Upper lobe of left lung (tissue), 6 donors: Measurements from ENCODE around the gene ATMIN. TPM values are rescaled to one million over a fixed set of nuclear protein-coding genes. Genes with fewer than 3 reads are reported as not detected.

ENCODE experiments used
- ATAC-seq, 2 donors: fragments of 200-7000 bp; cut with Tn5 transposase; one replicate each; pipeline ENCODE4 v1.9.1; 2022; ENCODE audit warnings: mild to moderate bottlenecking in 2 of 2, moderate library complexity in 2 of 2; ENCODE audit not compliant: low FRiP score in 2 of 2
- DNase-seq, 2 donors: peaks; one replicate each; pipeline ENCODE4 v3.0.0-alpha.2; 2019 to 2020
- H3K27ac ChIP-seq, 4 donors: fragments of 200-600 bp; sonication (generic); one replicate each; pipeline ENCODE4 v1.5.1; 2016 to 2019
- H3K27me3 ChIP-seq, 4 donors: fragments of 200-600 bp; sonication (generic); one replicate each; pipeline ENCODE4 v1.5.1; 2017 to 2019
- H3K36me3 ChIP-seq, 4 donors: fragments of 200-600 bp; sonication (generic); one replicate each; pipeline ENCODE4 v1.5.1; 2016 to 2019
- H3K4me1 ChIP-seq, 4 donors: fragments of 200-600 bp; sonication (generic); one replicate each; pipeline ENCODE4 v1.5.1; 2018 to 2019
- H3K4me3 ChIP-seq, 4 donors: fragments of 200-600 bp; sonication (generic); one replicate each; pipeline ENCODE4 v1.5.1; 2017 to 2019; ENCODE audit warnings: mild to moderate bottlenecking in 2 of 4, moderate library complexity in 1 of 4
- H3K9me3 ChIP-seq, 4 donors: fragments of 200-600 bp; sonication (generic); one replicate each; pipeline ENCODE4 v1.5.1; 2018 to 2019
- EP300 ChIP-seq, 4 donors: sonication (generic); formaldehyde crosslinking; IDR thresholded peaks; one replicate each; pipeline ENCODE4 v1.5.1; 2017; ENCODE audit warnings: antibody characterized with exemption in 4 of 4, control low read depth in 2 of 4
- POLR2A ChIP-seq, 4 donors: fragments of 450-650 bp; IDR thresholded peaks; one replicate each; pipeline ENCODE4 v1.5.1; 2016 to 2017; ENCODE audit warnings: antibody characterized with exemption in 4 of 4, mild to moderate bottlenecking in 2 of 4
- POLR2AphosphoS5 ChIP-seq, 2 donors: sonication (generic); formaldehyde crosslinking; IDR thresholded peaks; one replicate each; pipeline ENCODE4 v1.5.1; 2017; ENCODE audit warnings: antibody characterized with exemption in 2 of 2
- WGBS, 2 donors: methylation state at CpG; one replicate each; pipeline ENCODE4 v1.1.5; 2017 to 2018; 5-methylcytosine and 5-hydroxymethylcytosine counted together
- total RNA-seq, 6 donors: library from RNA; depleted of rRNA in 4 of 6; stranded (reverse); fragments of >200 nt in 4 of 6; gene quantifications; one replicate each; pipeline versions ENCODE4 v1.1.0 to v1.2.1, GENCODE V29; 2016 to 2021
- TF ChIP-seq, protein P1 (sequence below), 6 experiments: fragments of 450-650 bp in 4 of 6; fragments of 200-600 bp in 2 of 6; sonication (generic) in 2 of 6; IDR thresholded peaks; one replicate each; pipeline ENCODE4 v1.5.1; 2016 to 2019; ENCODE audit warnings: antibody characterized with exemption in 6 of 6
- donor health status: DM: no; HTN: no; CAD: no; lungs with moderate emphysema.
- donor health status: DM: no; HTN: yes; CAD: no; lungs with severe emphysema.

Gene ATMIN
- total RNA-seq, 6 donors from 2014 or later, result 8.9 to 30.7 (median 23.4) TPM

DNA sequence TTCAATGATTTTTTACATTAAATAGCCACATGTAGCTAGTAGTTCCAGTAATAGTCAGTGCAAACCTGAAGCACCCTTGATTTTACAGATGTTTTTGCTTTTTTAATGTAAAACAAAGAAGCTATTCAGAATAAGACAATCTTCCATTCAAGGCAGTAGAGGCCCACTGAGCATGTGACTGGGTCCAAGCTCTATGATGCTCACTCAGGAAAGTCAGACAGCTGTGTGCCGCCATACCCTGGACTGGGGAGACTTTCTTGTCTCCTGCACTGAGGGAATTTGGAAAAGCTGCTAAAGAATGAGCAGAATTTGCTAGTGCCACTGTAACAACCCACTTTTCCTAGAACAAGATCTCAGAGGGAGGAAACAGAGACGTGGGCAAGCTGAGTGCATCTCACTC lies 17.1 kb upstream of the ATMIN start:
- Histone ChIP-seq H3K4me3 (no peak overlapping the region), H3K9me3 (no peaks in the 10 kb centered on the region), H3K36me3 (peaks cover 0 to 50% (median 16%) of the 10 kb centered on the region in 4 donors), H3K27ac (no peak overlapping the region), H3K27me3 (no peaks in the 10 kb centered on the region), H3K4me1 (no peaks in the 10 kb centered on the region)
- DNase-seq (no peak), ATAC-seq (no peak)
- WGBS, 2 donors, result 96 to 100% methylated on average over 2 of the region's 2 CpGs
- TF ChIP-seq, protein P1, sequence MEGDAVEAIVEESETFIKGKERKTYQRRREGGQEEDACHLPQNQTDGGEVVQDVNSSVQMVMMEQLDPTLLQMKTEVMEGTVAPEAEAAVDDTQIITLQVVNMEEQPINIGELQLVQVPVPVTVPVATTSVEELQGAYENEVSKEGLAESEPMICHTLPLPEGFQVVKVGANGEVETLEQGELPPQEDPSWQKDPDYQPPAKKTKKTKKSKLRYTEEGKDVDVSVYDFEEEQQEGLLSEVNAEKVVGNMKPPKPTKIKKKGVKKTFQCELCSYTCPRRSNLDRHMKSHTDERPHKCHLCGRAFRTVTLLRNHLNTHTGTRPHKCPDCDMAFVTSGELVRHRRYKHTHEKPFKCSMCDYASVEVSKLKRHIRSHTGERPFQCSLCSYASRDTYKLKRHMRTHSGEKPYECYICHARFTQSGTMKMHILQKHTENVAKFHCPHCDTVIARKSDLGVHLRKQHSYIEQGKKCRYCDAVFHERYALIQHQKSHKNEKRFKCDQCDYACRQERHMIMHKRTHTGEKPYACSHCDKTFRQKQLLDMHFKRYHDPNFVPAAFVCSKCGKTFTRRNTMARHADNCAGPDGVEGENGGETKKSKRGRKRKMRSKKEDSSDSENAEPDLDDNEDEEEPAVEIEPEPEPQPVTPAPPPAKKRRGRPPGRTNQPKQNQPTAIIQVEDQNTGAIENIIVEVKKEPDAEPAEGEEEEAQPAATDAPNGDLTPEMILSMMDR (IDR thresholded peaks at IDR 0.05), result no peak
- TF ChIP-seq POLR2AphosphoS5 (IDR thresholded peaks at IDR 0.05) (no peak), POLR2A (IDR thresholded peaks at IDR 0.05) (no peak), EP300 (IDR thresholded peaks at IDR 0.05) (no peak)

DNA sequence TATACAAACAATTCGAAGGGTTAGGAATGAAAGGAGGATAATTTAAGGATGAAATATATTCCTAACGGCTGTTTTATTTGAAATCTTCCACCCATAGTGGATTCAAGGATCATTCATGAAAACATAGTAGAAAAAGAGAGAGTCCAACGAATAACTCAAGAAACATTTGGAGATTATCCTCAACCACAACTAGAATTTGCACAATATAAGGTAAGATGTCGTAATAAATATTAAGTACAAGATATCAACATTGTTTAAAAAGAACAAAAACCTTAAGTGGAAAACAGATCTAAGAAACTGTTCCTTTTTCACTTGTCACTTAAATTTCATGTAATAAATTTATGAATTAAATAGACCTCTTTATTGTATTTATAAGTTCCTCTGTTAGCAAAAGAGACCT lies 9.2 kb upstream of the ATMIN start:
- DNase-seq (no peak), ATAC-seq (no peak)
- H3K9me3 ChIP-seq, result no peaks in the 10 kb centered on the region
- WGBS, 2 donors, result 89 to 91% methylated on average over 4 of the region's 4 CpGs
- H3K27ac ChIP-seq, result no peak overlapping the region
- H3K4me3 ChIP-seq, result no peak overlapping the region
- H3K4me1 ChIP-seq, result no peaks in the 10 kb centered on the region
- no peaks in the 10 kb centered on the region for H3K27me3 ChIP-seq
- TF ChIP-seq POLR2AphosphoS5 (IDR thresholded peaks at IDR 0.05) (no peak), EP300 (IDR thresholded peaks at IDR 0.05) (no peak), POLR2A (IDR thresholded peaks at IDR 0.05) (no peak)
- TF ChIP-seq, protein P1 (IDR thresholded peaks at IDR 0.05), result no peak
- H3K36me3 ChIP-seq, result peaks cover 0 to 22% (median 7%) of the 10 kb centered on the region in 4 donors

DNA sequence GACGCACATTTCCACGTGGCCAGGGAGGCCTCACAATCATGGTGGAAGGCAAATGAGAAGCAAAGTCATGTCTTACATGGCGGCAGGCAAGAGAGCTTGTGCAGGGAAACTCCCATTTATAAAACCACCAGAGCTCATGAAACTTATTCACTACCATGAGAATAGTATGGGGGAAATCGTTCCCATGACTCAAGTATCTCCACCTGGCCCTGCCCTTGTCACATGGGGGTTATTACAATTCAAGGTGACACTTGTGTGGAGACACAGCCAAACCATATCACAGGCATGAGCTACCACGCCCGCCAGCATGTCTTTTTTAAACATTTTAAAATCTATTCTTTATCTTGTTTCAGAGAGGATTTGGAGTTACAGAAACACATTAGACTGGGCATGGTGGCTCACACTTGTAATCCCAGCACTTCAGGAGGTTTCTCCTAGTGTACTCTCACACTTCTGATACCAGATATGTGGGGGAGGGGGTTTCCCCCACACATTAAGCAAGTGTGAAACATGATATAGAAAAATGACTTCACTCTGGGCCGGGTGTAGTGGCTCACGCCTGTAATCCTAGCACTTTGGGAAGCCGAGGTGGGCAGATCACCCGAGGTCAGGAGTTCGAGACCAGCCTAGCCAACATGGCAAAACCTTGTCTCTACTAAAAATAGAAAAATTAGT lies 5.6 kb upstream of the ATMIN start:
- Histone ChIP-seq H3K4me3 (no peak overlapping the region), H3K27ac (no peak overlapping the region), H3K27me3 (no peaks in the 10 kb centered on the region), H3K9me3 (no peaks in the 10 kb centered on the region), H3K4me1 (peaks cover 0 to under 1% (median 0%) of the 10 kb centered on the region in 4 donors), H3K36me3 (peaks cover 0 to 4% (median 0%) of the 10 kb centered on the region in 4 donors)
- no peak for DNase-seq
- TF ChIP-seq POLR2A (IDR thresholded peaks at IDR 0.05) (no peak), POLR2AphosphoS5 (IDR thresholded peaks at IDR 0.05) (no peak), EP300 (IDR thresholded peaks at IDR 0.05) (no peak)
- TF ChIP-seq, protein P1 (IDR thresholded peaks at IDR 0.05), result no peak
- ATAC-seq, result no peak
- WGBS, 2 donors, result 91 to 96% methylated on average over 11 of the region's 11 CpGs

DNA sequence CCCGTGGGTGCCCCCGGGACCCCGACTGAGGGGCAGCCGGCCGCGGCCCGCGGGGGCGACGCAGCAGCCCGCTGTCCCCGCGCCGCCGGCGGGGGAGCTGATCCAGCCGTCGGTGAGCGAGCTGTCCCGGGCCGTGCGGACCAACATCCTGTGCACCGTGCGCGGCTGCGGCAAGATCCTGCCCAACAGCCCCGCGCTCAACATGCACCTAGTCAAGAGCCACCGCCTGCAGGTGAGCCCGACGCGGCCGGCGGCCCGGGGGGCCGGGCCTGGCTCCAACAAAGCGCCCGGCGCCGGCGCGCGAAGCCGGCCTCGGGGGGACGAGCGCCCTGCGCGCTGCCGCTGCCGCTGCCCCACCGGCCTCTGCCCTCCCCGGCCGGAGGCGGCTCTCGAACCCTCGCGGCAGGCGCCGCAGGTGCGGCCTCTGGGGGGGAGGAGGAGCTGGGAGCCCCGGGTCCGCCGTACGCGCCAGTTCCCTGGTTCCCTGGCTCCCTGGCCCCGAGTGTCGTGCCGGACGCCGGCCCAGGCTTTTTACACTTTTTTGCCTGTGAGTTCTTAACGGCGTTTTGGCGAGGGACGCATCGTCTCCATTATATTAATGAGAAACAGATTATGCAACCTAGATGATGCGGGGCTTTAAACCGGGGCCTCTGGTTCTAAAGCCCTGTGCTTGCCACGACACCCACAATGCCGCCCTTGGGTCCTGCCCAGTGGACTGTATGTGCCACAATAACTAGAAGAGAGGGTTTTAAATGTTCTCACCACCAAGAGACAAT lies 521 bp downstream of the ATMIN start:
- H3K27ac ChIP-seq, result peak overlapping the region in 3 of 4 donors; percentile 63 to 84 (median 80)
- no peaks in the 10 kb centered on the region for H3K27me3 ChIP-seq
- H3K4me1 ChIP-seq, result peaks cover 17 to 27% (median 21%) of the 10 kb centered on the region in 4 donors
- DNase-seq (peak; percentile 28 to 91), ATAC-seq (peak in 1 of 2 donors; percentile 47)
- TF ChIP-seq POLR2A (IDR thresholded peaks at IDR 0.05) (no peak), EP300 (IDR thresholded peaks at IDR 0.05) (no peak), POLR2AphosphoS5 (IDR thresholded peaks at IDR 0.05) (no peak)
- TF ChIP-seq, protein P1 (IDR thresholded peaks at IDR 0.05), result no peak
- H3K4me3 ChIP-seq, result peak overlapping the region; percentile 65 to 91 (median 80)
- H3K36me3 ChIP-seq, result peaks cover 0 to 2% (median 0%) of the 10 kb centered on the region in 4 donors
- no peaks in the 10 kb centered on the region for H3K9me3 ChIP-seq
- WGBS, 2 donors, result 0 to 1% methylated on average over 14 to 20 of the region's 80 CpGs
